ENCODE measurements around the gene CLSTN2.

The CLSTN2 gene

DNA sequence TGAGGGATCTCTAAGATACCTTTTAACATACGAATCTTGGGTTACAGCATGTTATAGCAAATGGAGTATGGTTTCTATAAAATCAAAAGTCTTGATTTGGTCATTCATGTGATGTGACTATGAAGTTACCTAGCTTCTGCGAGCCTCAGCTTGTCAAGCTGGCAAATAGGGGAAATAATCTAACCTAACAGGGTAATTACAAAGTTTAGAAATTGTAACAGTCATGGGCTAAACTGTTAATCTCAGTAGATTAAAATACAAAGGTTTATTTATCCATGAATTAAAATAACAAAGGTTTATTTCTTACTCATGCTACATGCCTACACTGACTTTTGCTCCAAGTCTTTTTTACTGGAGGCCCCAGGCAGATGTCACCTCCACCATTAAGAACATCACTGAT, 359.1 kb downstream of the CLSTN2 start:
- H3K36me3 ChIP-seq (ENCODE audit: control insufficient read depth in 2 of 2, insufficient read depth in 1 of 2, low read length in 2 of 2), result no peaks in the 10 kb centered on the region
- no peaks in the 10 kb centered on the region; the same call in 1 of the 2 replicates for H3K4me1 ChIP-seq (ENCODE audit: control insufficient read depth, insufficient read depth, low read length)
- CTCF ChIA-PET, result interaction anchor here (0.7 kb wide), 1 partner anchor 12 kb away, joined by 3 read pairs; no protein-coding TSS in a partner anchor
- POLR2A ChIA-PET, result no interaction called here
- H3K9me3 ChIP-seq (ENCODE audit: control insufficient read depth, insufficient read depth, low read depth, low read length), result no peaks in the 10 kb centered on the region
- no peak overlapping the region for H3K4me3 ChIP-seq (ENCODE audit: low read depth, low read length)
- no peak overlapping the region for H3K27ac ChIP-seq (ENCODE audit: extremely low read depth, low read depth, low read length)
- TF ChIP-seq ZNF529 (tag by site-specific recombination; IDR thresholded peaks at IDR 0.05; ENCODE audit: insufficient replicate concordance) (no peak), ZNF404 (tag by site-specific recombination; IDR thresholded peaks at IDR 0.05) (no peak), MYNN (tag by site-specific recombination; IDR thresholded peaks at IDR 0.05; ENCODE audit: borderline replicate concordance) (no peak), ZNF555 (tag by site-specific recombination; conservative IDR thresholded peaks at IDR 0.05) (no peak), ZNF658 (tag by site-specific recombination; IDR thresholded peaks at IDR 0.05) (no peak), ZNF585B (tag by site-specific recombination; IDR thresholded peaks at IDR 0.05) (no peak), SP3 (tag by site-specific recombination; IDR thresholded peaks at IDR 0.05) (no peak), ZNF560 (tag by site-specific recombination; IDR thresholded peaks at IDR 0.05; ENCODE audit: borderline replicate concordance) (no peak), ZSCAN23 (tag by site-specific recombination; IDR thresholded peaks at IDR 0.05) (no peak), TCF7L2 (IDR thresholded peaks at IDR 0.05; ENCODE audit: borderline replicate concordance, low read depth, low read length) (no peak)
- TF ChIP-seq, protein P1, sequence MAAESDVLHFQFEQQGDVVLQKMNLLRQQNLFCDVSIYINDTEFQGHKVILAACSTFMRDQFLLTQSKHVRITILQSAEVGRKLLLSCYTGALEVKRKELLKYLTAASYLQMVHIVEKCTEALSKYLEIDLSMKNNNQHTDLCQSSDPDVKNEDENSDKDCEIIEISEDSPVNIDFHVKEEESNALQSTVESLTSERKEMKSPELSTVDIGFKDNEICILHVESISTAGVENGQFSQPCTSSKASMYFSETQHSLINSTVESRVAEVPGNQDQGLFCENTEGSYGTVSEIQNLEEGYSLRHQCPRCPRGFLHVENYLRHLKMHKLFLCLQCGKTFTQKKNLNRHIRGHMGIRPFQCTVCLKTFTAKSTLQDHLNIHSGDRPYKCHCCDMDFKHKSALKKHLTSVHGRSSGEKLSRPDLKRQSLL (tag by site-specific recombination; IDR thresholded peaks at IDR 0.05), result no peak
- TF ChIP-seq, protein P2, sequence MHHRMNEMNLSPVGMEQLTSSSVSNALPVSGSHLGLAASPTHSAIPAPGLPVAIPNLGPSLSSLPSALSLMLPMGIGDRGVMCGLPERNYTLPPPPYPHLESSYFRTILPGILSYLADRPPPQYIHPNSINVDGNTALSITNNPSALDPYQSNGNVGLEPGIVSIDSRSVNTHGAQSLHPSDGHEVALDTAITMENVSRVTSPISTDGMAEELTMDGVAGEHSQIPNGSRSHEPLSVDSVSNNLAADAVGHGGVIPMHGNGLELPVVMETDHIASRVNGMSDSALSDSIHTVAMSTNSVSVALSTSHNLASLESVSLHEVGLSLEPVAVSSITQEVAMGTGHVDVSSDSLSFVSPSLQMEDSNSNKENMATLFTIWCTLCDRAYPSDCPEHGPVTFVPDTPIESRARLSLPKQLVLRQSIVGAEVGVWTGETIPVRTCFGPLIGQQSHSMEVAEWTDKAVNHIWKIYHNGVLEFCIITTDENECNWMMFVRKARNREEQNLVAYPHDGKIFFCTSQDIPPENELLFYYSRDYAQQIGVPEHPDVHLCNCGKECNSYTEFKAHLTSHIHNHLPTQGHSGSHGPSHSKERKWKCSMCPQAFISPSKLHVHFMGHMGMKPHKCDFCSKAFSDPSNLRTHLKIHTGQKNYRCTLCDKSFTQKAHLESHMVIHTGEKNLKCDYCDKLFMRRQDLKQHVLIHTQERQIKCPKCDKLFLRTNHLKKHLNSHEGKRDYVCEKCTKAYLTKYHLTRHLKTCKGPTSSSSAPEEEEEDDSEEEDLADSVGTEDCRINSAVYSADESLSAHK (tag by site-specific recombination; IDR thresholded peaks at IDR 0.05), result no peak
- TF ChIP-seq, protein P3, sequence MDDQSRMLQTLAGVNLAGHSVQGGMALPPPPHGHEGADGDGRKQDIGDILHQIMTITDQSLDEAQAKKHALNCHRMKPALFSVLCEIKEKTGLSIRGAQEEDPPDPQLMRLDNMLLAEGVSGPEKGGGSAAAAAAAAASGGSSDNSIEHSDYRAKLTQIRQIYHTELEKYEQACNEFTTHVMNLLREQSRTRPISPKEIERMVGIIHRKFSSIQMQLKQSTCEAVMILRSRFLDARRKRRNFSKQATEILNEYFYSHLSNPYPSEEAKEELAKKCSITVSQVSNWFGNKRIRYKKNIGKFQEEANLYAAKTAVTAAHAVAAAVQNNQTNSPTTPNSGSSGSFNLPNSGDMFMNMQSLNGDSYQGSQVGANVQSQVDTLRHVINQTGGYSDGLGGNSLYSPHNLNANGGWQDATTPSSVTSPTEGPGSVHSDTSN (CRISPR knock-in tag; IDR thresholded peaks at IDR 0.05), result no peak
- TF ChIP-seq, protein P4, sequence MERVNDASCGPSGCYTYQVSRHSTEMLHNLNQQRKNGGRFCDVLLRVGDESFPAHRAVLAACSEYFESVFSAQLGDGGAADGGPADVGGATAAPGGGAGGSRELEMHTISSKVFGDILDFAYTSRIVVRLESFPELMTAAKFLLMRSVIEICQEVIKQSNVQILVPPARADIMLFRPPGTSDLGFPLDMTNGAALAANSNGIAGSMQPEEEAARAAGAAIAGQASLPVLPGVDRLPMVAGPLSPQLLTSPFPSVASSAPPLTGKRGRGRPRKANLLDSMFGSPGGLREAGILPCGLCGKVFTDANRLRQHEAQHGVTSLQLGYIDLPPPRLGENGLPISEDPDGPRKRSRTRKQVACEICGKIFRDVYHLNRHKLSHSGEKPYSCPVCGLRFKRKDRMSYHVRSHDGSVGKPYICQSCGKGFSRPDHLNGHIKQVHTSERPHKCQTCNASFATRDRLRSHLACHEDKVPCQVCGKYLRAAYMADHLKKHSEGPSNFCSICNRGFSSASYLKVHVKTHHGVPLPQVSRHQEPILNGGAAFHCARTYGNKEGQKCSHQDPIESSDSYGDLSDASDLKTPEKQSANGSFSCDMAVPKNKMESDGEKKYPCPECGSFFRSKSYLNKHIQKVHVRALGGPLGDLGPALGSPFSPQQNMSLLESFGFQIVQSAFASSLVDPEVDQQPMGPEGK (tag by site-specific recombination; IDR thresholded peaks at IDR 0.05), result no peak

DNA sequence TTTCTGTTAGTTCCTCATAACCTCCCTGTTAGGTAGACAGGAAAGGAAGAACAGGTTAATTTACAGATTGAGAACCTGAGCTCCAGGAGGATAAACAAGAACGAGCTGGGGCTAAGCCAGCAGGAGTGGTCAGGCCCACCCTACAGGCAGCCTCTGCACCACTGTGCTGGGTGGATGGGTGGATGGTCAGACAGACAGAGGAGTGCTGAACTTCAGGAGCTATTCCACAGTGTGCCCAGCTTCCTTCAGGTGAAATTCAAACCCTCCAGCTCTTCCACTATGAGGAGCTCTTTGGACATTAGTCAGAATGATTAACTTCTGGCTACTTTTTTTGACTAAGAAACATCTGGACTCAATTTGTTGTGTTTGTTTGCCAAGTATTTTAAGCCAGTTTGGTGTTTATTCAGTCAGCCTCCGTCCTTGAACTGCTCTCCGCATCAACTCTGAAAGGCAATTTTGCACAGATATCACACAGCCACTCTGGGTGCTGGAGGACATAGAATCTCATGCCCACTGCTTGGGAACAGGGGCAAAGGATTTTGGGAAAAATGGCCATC, 361.9 kb downstream of the CLSTN2 start:
- POLR2A ChIA-PET, result no interaction called here
- CTCF ChIA-PET, result interaction anchor here (0.6 kb wide), 1 partner anchor 451 kb away, joined by 3 read pairs; no protein-coding TSS in a partner anchor
- Histone ChIP-seq H3K36me3 (ENCODE audit: control insufficient read depth in 2 of 2, insufficient read depth in 1 of 2, low read length in 2 of 2) (no peaks in the 10 kb centered on the region), H3K4me1 (ENCODE audit: control insufficient read depth, insufficient read depth, low read length) (no peaks in the 10 kb centered on the region; the same call in 1 of the 2 replicates), H3K9me3 (ENCODE audit: control insufficient read depth, insufficient read depth, low read depth, low read length) (no peaks in the 10 kb centered on the region), H3K27ac (ENCODE audit: extremely low read depth, low read depth, low read length) (no peak overlapping the region), H3K4me3 (ENCODE audit: low read depth, low read length) (no peak overlapping the region)
- TF ChIP-seq HOXA7 (CRISPR knock-in tag; IDR thresholded peaks at IDR 0.05; ENCODE audit: borderline replicate concordance), result no peak
- TF ChIP-seq, protein P5, sequence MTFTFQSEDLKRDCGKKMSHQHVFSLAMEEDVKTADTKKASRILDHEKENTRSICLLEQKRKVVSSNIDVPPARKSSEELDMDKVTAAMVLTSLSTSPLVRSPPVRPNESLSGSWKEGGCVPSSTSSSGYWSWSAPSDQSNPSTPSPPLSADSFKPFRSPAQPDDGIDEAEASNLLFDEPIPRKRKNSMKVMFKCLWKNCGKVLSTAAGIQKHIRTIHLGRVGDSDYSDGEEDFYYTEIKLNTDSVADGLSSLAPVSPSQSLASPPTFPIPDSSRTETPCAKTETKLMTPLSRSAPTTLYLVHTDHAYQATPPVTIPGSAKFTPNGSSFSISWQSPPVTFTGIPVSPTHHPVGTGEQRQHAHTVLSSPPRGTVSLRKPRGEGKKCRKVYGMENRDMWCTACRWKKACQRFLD (tag by site-specific recombination; IDR thresholded peaks at IDR 0.05), result no peak
- TF ChIP-seq ZBTB48 (tag by site-specific recombination; IDR thresholded peaks at IDR 0.05), result no peak
- TF ChIP-seq ZNF223 (tag by site-specific recombination; IDR thresholded peaks at IDR 0.05), result no peak
- TF ChIP-seq ZNF416 (tag by site-specific recombination; IDR thresholded peaks at IDR 0.05), result no peak

All from HEK293 (cell line).